Measurements from ENCODE around the gene DMC1. TPM values are rescaled to one million over a fixed set of nuclear protein-coding genes. Genes with fewer than 3 reads are reported as not detected.
"Not testable (repeated sequence)": the region's sequence is repeated elsewhere in the genome, so short reads cannot be mapped to it uniquely, and the experiment has no call there.

DMC1 gene
- total and polyA plus RNA-seq, 8 donors: 1.6 to 5.8 (median 4.1) TPM

DNA sequence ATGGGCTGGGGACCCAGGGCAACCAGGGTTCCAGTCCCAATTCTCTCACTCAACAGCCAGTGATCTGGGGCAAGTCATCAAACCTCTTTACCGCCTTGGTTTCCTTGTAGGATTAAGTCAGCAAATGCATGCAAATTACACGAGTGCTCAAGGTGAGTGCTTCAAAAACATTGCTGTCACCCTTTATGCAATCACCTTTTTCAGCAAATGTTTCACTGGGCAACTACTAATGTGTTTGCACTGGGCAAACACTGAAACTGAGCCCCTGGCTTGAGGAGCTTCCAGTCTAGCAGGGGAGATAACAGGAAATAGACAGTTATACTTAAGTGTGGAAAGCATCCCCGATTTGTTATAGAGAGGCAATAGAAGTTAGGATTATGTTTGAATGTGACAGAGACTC is 37.7 kb upstream of the DMC1 start:
- DNase-seq (no peak), ATAC-seq (no peak)
- Histone ChIP-seq H3K4me1 (no peaks in the 10 kb centered on the region), H3K9me3 (no peaks in the 10 kb centered on the region), H3K27ac (no peak overlapping the region), H3K27me3 (no peaks in the 10 kb centered on the region), H3K4me3 (no peak overlapping the region), H3K36me3 (no peaks in the 10 kb centered on the region)
- TF ChIP-seq, protein P1, sequence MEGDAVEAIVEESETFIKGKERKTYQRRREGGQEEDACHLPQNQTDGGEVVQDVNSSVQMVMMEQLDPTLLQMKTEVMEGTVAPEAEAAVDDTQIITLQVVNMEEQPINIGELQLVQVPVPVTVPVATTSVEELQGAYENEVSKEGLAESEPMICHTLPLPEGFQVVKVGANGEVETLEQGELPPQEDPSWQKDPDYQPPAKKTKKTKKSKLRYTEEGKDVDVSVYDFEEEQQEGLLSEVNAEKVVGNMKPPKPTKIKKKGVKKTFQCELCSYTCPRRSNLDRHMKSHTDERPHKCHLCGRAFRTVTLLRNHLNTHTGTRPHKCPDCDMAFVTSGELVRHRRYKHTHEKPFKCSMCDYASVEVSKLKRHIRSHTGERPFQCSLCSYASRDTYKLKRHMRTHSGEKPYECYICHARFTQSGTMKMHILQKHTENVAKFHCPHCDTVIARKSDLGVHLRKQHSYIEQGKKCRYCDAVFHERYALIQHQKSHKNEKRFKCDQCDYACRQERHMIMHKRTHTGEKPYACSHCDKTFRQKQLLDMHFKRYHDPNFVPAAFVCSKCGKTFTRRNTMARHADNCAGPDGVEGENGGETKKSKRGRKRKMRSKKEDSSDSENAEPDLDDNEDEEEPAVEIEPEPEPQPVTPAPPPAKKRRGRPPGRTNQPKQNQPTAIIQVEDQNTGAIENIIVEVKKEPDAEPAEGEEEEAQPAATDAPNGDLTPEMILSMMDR (IDR thresholded peaks at IDR 0.05): no peak
- intact Hi-C loops (cut with DNase I): no loop called here

DNA sequence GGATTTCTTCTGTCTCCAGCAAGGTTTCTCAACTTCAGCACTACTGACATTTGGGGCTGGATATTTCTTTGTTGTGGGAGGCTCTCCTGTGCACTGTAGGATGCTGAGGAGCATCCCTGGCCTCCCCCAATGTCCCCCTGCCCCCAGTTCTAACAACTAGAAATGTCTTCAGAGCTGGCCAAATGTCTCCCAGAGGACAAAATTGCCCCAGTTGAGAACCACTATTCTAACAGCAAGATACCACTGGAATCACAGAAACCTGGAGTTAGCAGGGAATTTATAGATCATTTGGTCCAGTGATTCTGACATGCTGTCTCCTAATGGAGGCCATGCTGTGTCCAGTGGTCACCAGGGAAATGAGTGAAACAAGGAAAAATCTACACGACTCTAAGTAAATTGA is 32.2 kb upstream of the DMC1 start:
- ATAC-seq (no peak), DNase-seq (no peak)
- no peak overlapping the region for H3K4me3 ChIP-seq
- no peaks in the 10 kb centered on the region for H3K4me1 ChIP-seq
- H3K36me3 ChIP-seq: no peaks in the 10 kb centered on the region
- intact Hi-C loops (cut with DNase I): no loop called here
- TF ChIP-seq, protein P1 (IDR thresholded peaks at IDR 0.05): no peak
- H3K27ac ChIP-seq: no peak overlapping the region
- no peaks in the 10 kb centered on the region for H3K27me3 ChIP-seq
- no peaks in the 10 kb centered on the region for H3K9me3 ChIP-seq

DNA sequence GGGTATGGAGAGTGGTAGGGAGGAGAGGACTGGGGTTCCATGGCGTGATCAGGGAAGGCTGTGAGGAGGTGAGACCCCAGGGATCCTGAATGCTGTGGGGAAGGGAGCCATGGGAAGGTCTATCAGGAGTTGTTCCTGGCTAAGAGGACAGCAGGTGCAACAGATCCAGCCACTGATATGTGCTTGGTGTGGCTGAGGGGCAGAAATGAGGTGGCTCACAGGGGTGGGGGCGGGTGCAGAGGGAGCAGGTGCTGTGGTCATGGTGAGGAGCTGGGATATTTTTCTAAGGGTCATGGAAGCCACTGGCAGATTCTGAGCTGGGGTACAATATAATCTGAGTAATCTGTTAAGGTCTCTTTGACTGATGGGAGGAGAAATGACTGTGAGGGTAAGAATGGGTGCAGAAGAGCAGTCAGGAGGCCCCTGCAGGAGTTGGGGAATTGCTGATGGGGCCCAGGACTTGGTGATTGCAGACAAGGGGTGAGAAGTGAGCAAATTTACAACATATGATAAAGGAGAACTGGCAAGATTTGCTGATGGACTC is 31.3 kb upstream of the DMC1 start:
- no peak for ATAC-seq
- TF ChIP-seq, protein P1 (IDR thresholded peaks at IDR 0.05): no peak
- Histone ChIP-seq H3K9me3 (no peaks in the 10 kb centered on the region), H3K4me1 (no peaks in the 10 kb centered on the region), H3K4me3 (no peak overlapping the region), H3K36me3 (no peaks in the 10 kb centered on the region), H3K27ac (no peak overlapping the region), H3K27me3 (no peaks in the 10 kb centered on the region)
- DNase-seq: no peak
- intact Hi-C loops (cut with DNase I): no loop called here

DNA sequence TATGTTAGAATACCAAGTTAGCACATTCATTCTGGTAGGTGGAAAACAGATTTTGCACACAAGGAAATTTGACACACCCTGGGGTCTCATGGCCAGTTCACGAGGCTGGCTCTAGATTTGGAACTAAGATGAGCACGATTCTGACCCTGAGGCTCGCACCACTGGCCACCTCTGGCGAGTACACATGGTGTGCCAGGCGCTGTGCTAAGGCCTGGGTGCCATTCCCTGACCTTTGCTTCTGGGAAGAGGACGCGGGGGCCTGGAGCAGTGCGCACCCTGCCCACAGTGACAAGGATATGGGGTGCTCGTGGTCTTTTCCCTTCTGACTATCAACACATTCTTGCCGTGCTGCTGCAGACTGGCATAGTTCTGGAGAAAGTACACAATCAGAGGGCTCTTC is 29.5 kb upstream of the DMC1 start:
- intact Hi-C loops (cut with DNase I): no loop called here
- H3K4me3 ChIP-seq: no peak overlapping the region
- no peaks in the 10 kb centered on the region for H3K27me3 ChIP-seq
- H3K4me1 ChIP-seq: no peaks in the 10 kb centered on the region
- TF ChIP-seq, protein P1 (IDR thresholded peaks at IDR 0.05): no peak
- ATAC-seq (no peak), DNase-seq (no peak)
- no peak overlapping the region for H3K27ac ChIP-seq
- no peaks in the 10 kb centered on the region for H3K36me3 ChIP-seq
- no peaks in the 10 kb centered on the region for H3K9me3 ChIP-seq

DNA sequence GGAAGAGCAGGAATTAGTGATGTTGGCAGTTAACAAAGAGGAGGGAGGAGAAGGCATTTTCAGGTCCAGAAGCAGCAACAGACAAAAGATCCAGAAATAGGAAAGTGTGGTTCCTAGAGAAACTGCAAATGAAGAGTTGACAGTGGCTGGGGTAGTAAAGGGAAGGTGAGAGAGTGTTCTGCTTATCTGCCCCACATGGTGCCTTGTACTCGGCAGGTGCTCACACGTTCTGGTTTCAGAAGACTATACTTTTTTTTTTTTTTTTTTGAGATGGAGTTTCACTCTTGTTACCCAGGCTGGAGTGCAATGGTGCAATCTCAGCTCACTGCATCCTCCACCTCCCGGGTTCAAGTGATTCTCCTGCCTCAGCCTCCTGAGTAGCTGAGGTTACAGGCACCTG is 12.9 kb upstream of the DMC1 start:
- H3K4me1 ChIP-seq; H3K9me3 ChIP-seq; DNase-seq; ATAC-seq; intact Hi-C loops (cut with DNase I); H3K4me3 ChIP-seq; H3K27me3 ChIP-seq; H3K36me3 ChIP-seq; H3K27ac ChIP-seq: not testable (repeated sequence)

DNA sequence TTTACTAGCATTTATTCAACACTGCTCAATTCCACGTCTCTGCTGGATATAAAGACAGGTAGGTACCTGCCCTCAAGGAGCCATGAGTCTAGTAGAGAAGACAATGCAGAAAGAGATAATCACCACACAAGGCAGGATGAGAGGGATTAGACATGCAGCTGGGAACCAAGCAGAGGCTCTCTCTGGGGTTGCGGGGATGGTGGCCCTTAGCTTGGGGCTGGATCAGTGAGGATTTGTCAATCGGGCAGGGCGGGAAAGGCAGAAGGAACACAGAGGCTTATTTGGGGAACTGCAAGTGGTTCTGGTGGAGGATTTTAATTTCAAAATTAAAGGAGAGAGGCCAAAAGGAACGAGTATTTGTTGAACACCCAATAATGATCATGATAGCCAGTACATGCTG is 8.5 kb upstream of the DMC1 start:
- Histone ChIP-seq H3K9me3 (no peaks in the 10 kb centered on the region), H3K4me3 (no peak overlapping the region), H3K27me3 (no peaks in the 10 kb centered on the region), H3K27ac (no peak overlapping the region), H3K36me3 (no peaks in the 10 kb centered on the region), H3K4me1 (no peaks in the 10 kb centered on the region)
- intact Hi-C loops (cut with DNase I): no loop called here
- no peak for ATAC-seq
- DNase-seq: no peak
- TF ChIP-seq, protein P1 (IDR thresholded peaks at IDR 0.05): no peak
